Measurements from ENCODE around the gene SRGAP2.
"Not testable (repeated sequence)": the region's sequence is repeated elsewhere in the genome, so short reads cannot be mapped to it uniquely, and the experiment has no call there.

DNA sequence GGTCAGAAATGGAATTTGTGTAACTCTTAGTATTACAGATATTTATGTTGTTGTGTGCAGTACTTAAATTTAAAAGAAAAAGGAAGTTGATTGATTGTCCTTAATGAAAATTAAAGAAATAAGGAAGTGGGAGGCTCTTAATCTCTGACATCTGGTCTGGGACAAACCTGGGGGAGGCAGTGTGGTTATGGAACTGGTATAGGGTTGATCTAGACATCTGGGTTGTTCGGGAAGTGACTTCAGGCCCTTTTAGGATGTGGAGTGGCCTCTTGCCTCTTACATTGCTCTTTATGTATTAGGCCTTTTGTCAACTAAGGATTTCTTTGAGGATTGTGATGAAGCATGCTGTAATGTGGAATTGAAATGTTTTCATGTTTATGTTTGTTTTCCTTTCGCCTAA is 15.4 kb downstream of the SRGAP2 start:
- TF ChIP-seq, protein P1, sequence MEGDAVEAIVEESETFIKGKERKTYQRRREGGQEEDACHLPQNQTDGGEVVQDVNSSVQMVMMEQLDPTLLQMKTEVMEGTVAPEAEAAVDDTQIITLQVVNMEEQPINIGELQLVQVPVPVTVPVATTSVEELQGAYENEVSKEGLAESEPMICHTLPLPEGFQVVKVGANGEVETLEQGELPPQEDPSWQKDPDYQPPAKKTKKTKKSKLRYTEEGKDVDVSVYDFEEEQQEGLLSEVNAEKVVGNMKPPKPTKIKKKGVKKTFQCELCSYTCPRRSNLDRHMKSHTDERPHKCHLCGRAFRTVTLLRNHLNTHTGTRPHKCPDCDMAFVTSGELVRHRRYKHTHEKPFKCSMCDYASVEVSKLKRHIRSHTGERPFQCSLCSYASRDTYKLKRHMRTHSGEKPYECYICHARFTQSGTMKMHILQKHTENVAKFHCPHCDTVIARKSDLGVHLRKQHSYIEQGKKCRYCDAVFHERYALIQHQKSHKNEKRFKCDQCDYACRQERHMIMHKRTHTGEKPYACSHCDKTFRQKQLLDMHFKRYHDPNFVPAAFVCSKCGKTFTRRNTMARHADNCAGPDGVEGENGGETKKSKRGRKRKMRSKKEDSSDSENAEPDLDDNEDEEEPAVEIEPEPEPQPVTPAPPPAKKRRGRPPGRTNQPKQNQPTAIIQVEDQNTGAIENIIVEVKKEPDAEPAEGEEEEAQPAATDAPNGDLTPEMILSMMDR (IDR thresholded peaks at IDR 0.05): not testable (repeated sequence)
- not testable (repeated sequence) for TF ChIP-seq ZFX (IDR thresholded peaks at IDR 0.05; ENCODE audit: borderline replicate concordance)

All from 22Rv1 (cell line).